GM10847 (cell line): ENCODE data around the gene NTNG1.

Source experiments
- POLR2A ChIP-seq: IDR thresholded peaks from 2 replicates; pipeline ENCODE4 v1.6.1; 2011; ENCODE audit not compliant: insufficient read length; ENCODE audit errors: extremely low read depth

NTNG1 gene

DNA sequence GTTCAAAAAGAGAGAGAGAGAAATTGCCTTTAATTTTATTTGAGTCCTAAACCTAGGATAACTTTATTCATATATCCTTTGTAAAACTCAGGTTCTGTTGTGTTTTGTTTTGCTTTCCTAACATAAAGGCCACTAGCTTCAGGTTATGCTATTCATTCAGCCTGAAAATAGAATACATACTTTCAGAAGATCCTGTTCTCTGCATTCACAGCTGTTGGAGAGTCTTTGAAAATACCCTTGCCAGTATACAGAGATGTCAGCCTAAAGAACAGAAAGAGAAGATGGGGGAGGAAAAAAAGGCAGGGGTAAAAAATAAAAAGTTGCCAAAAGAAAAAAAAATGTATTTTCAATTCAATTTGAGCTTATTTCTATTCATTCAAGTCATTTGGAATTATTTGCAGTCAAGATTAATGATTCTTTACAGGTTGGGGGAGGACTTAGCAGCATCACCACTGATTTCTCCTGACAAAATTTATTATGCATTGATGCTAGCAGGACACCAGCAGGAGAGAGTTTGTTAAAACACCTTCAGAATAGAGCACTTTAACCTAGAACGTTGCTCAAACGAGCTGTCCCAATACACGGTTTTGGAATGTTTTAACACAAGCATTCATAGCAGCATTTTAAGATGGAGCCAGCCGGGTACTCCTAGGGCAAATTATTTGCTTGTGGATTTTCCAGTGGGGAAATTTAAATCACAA lies 318.5 kb downstream of the NTNG1 start:
- TF ChIP-seq POLR2A: no peak

DNA sequence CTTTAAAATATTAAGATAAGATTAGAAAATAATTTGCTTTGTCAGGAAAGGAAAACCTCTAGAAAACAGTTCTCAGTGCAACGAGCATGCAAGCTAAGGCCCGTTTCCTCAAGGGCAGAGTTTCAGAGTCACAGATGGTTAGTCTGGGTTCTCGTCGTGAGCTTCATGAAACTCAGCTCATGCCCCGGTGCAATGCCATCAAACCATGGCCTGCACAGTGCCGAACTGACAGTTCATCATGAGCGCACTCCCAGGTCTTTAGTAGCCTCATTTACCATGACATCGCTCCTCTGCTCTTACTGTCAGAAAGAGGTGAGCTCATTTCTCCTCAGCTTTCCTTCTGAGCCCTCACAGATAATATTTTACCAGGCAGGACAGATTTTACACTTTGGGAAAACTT lies 319.2 kb downstream of the NTNG1 start:
- no peak for TF ChIP-seq POLR2A

DNA sequence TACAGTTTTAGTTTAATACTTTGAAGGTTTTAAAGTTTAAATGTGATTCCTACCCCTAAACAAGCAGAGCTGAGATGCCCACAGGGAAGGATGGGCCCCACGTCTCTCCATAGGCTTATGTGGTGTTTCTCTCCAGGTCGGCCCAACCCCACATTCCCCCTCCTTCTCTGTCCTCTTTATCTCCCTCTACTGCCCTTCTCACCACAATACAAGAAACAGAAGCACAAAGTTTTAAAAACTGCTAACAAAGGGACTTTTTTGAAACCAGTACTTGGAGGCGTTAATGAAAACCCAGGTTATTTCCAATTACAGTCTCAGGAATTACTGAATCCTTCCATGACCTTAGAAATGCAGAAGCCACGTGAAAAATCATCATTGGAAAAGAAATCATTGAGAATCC lies 324.0 kb downstream of the NTNG1 start:
- no peak for TF ChIP-seq POLR2A

DNA sequence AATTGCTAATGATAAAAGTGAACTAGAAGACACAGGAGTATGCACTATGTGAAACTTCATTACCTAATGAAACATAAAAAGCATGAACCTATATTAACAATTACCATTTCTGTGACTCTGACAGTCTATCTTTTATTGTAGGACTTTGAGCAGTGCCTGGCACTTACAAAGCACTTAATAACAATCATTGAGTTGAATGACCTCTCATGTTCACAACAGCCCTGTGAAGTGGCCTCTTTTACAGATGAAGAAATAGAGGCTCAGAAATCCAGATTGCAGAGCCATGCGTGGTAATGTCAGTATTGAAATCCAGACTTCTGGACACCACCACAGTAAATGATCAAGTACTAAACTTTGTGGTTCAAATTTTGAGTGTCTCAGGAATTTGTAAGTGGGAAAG lies 326.4 kb downstream of the NTNG1 start:
- TF ChIP-seq POLR2A: no peak

DNA sequence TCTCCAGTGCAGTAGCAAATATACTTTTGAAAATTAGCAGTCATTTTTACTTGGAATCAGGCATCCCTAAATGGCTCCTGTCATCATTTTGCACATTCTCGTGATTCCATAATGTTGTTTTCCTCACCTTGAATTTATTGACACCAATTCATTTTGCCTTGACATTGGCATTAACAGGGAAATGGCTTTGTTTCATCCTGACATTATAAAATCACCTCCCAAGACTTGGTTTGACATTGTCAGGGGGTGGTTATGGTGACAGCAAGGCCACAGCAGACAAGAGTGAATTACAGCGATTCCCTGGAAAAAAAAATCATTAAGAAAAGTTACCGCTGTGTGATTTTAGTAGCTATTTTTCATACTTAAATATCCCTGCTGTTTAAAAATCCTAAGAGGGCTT lies 327.0 kb downstream of the NTNG1 start:
- no peak for TF ChIP-seq POLR2A

DNA sequence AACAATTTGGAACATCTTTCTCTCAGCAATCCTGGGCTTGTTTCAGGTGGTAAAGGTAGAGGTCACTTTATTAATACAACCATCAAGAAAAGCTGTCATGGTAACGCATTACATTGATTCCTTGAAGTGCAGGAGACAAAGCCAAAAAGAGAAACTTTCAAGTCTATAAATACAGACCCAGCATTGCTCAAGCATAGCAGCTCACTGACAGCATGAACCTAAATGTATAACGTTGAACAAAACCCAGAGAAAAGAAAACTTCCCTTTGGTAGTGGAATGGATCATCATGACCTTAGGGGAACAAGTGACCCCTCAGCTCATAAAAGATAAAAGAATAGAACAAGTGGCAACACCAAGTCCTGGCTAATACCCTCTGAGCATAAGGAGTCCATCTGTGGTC lies 332.2 kb downstream of the NTNG1 start:
- TF ChIP-seq POLR2A: no peak

DNA sequence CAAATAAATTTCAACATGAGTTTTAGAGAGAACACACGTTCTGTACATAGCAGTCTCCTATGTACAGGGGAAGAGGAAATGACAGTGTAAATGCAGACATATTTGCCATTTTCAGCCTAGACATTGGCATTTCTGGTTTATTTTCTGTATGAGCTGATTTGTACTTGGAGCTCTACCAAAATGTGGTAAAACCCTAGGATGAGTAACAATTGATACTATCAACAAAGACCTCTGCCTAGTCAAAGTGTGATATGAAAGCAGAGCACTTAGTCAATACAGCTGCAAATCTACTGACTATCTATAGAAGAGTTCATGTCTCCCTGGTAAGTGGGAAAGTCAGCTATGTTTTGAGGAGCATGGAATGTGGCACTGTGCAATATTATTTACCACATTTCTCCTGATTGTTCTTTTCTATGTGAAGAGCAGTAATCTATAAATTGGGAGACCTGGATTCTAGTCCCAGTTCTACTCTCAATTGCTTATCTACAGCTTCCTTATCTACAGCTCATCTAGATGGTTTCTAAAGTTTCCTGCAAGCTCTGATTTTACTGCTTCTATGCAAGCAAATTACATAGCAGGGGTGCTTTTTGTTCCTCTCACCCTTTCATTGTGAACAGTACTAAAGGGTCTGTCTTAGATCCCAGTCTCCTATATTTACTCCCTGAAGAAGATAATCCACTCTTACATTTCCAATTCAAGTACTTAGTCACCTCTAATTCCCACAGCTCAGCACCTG lies 334.2 kb downstream of the NTNG1 start:
- TF ChIP-seq POLR2A: no peak

DNA sequence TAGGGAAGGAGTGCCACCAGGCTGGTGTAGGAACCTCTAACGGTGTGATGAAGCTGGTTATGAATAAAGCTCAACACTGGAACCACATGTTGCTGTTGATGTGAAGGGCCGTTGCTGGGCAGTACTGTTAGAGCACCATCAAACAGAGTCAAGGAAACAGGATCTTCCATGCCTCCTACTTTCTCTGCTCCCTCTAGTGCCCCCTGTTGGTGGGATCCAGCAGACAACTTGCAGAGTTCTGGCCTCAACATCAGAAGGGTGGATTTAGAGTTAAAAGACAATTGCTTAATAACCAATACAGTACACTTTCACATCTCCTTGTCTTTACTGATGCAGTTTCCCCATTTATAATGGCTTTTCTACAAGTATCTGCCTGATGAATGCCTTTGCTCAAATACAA lies 336.4 kb downstream of the NTNG1 start:
- no peak for TF ChIP-seq POLR2A

DNA sequence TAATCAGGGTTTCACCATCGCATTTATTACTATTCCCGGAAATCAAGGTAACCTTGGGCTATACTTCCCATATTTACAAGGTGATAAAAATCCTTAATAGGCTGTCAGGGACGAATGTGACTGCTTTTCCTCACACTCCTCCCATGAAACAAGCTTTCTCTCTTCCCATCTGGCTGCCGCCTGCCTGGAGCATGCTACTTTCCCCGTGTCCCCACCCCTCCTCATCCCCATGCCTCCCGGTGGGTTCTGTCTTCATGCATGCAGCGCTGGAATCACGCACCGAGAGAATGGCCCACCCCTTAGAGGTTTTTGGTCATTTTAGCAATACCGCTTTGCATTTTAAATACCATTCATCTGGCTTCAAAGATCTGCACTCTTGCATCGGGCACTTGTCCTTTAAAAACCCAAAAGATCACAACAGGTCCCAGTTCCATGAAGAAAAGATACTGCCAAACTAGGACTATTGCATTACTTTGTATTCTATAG lies 339.1 kb downstream of the NTNG1 start:
- TF ChIP-seq POLR2A: no peak

DNA sequence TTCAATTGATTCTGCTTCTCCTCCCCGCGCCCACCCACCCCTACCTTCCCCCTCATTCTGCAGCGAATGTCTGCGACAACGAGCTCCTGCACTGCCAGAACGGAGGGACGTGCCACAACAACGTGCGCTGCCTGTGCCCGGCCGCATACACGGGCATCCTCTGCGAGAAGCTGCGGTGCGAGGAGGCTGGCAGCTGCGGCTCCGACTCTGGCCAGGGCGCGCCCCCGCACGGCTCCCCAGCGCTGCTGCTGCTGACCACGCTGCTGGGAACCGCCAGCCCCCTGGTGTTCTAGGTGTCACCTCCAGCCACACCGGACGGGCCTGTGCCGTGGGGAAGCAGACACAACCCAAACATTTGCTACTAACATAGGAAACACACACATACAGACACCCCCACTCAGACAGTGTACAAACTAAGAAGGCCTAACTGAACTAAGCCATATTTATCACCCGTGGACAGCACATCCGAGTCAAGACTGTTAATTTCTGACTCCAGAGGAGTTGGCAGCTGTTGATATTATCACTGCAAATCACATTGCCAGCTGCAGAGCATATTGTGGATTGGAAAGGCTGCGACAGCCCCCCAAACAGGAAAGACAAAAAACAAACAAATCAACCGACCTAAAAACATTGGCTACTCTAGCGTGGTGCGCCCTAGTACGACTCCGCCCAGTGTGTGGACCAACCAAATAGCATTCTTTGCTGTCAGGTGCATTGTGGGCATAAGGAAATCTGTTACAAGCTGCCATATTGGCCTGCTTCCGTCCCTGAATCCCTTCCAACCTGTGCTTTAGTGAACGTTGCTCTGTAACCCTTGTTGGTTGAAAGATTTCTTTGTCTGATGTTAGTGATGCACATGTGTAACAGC lies 339.9 kb downstream of the NTNG1 start:
- no peak for TF ChIP-seq POLR2A

DNA sequence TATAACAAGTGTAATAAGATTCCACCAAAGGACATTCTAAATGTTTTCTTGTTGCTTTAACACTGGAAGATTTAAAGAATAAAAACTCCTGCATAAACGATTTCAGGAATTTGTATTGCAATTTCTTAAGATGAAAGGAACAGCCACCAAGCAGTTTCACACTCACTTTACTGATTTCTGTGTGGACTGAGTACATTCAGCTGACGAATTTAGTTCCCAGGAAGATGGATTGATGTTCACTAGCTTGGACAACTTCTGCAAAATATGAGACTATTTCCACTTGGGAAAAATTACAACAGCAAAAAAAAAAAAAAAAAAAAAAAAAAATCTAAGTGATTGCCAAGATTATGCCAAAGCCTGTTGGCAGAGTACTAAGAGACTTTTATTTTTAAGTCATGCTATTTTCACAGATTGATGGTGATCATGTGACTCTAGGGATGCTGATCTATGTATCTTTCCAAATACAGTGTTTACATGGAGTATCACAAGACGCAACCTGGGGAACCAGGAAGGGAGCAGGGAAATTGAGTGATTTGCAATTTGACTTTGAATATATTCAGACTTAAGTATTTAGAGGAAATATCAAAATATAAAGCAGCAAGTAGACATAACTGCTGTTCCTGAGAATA lies 341.0 kb downstream of the NTNG1 start:
- no peak for TF ChIP-seq POLR2A

DNA sequence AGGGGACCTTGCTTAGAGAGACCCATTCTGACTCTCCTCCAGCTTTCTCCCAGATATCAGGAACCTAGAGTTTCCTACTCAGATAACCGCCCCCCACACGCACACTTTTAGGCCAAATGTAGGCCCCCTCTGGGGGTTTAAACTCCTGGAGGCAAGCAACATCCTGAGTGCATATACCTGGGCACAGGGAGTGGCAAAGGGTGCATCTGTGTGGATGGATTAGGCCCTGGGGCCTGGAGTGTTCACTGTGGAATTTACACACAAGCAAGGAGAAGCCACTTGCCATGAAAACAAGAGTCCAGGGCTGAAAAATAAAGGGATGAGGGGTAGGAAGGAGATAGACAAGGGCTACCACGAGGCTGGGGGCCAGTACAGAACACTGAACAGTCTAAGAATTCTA lies 343.1 kb downstream of the NTNG1 start:
- no peak for TF ChIP-seq POLR2A

DNA sequence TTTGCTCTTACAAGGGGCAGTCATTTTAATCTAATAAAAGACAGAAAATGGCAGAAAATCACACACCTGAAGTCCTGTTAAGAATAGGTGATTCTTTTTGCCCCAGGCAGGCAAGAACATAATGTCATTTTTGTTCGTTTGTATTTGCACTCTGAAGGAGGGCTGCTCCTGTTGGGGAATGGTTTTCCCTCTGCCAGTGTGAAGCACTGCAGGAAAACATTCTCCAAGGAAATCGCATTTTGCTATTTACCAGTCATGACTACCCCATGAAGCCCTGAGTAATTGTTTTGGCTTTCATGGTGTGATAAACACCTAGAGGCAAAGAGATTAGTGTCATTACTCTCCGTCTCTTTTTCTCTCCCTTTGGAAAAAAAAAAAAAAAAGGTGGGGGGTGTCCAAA lies 345.5 kb downstream of the NTNG1 start:
- no peak for TF ChIP-seq POLR2A

DNA sequence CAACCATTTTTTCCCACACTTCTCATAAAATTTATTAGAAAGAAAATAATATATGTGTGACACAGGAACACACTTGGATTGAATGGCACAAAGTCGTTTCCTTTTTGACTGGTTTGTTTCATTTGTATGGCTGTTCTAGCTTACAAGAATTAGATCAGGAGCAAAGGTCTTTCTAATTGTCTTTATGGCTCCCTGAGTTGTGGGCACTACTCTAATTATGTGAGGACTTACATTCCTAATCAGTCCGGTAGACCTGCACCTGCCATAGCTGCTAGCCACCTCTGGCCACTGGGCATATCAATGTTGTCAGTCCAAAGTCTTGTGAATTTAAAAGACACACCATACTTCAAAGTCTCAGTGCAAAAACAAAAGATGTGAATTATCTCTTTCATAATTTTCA lies 346.7 kb downstream of the NTNG1 start:
- TF ChIP-seq POLR2A: no peak

DNA sequence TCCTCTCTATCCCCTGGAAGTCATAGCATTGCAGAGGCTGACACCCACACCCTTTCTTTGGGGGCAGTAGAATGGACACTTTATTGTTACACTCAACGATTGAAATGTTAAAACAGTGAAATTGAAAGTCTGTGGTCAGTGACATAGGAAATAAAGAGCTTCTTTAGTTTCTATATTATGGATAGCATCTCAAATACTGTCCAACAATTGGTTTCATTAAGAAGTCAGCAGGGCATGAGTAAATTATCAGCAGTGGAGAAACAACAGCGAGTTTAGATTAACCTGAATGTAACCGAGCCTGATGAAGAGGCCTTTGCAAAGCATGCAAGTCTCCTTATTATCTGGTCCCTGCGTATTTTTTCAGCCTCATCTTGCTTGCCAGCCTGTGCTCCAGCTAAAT lies 350.7 kb downstream of the NTNG1 start:
- TF ChIP-seq POLR2A: no peak
